ENCODE results near the gene ITPR3.

- TF ChIP-seq POLR2A (IDR thresholded peaks at IDR 0.05) (no peak), CTCF (IDR thresholded peaks at IDR 0.05) (no peak)
These were observed 96.9 kb downstream of the ITPR3 start for GRCh38 chr6:33717934-33718455.
